A549 treated with DMSO at 1 μM for 4 hours (cell line): ENCODE results near the gene KCNJ13. TPM values are rescaled to one million over a fixed set of nuclear protein-coding genes. Genes with fewer than 3 reads are reported as not detected.

Experiments
- total RNA-seq: library from RNA; stranded (reverse); fragments of 200-300 nt; extraction: Qiagen RNA extraction; gene quantifications from 5 replicates; pipeline ENCODE4 v1.2.3, GENCODE V29; 2022; ENCODE audit warnings: low read depth

The KCNJ13 gene
- total RNA-seq: not detected in 5 replicates

GRCh38 chr2:232776435-232776834, at the start of gene KCNJ13:
KCNJ13 (minus strand) TSS chr2:232776565; CDS start chr2:232771362, 5,203 bp downstream.

Other genes with a start within 250 kb of the KCNJ13 start
- gene CHRNG, start 236.9 kb downstream of the KCNJ13 start, total RNA-seq: not detected in 5 replicates
- gene TIGD1, start 226.0 kb downstream of the KCNJ13 start, total RNA-seq: 4.7 to 5.9 TPM (median 5.4 TPM) in 5 replicates
- 87.5 to 162 TPM (median 92.1 TPM) in 5 replicates for gene EIF4E2, start 225.9 kb downstream of the KCNJ13 start, total RNA-seq
- gene EFHD1, start 143.0 kb downstream of the KCNJ13 start, total RNA-seq: 1.6 to 2.6 TPM (median 1.9 TPM) in 5 replicates
- 26.3 to 33.8 TPM (median 30.5 TPM) in 5 replicates for gene GIGYF2, start 79.2 kb downstream of the KCNJ13 start, total RNA-seq
- 5.4 to 13.3 TPM (median 10.3 TPM) in 5 replicates for gene SNORC, start 93.7 kb upstream of the KCNJ13 start, total RNA-seq
- 16.1 to 20.4 TPM (median 16.8 TPM) in 5 replicates for gene NGEF, start 236.7 kb upstream of the KCNJ13 start, total RNA-seq